Keratinocyte (primary cell): Measurements from ENCODE around the gene GYS1. TPM values are rescaled to one million over a fixed set of nuclear protein-coding genes. Genes with fewer than 3 reads are reported as not detected.
A peak's percentile ranks its signal among the peaks of the same experiment; 100 is the strongest.
"Not testable (repeated sequence)": the region's sequence is repeated elsewhere in the genome, so short reads cannot be mapped to it uniquely, and the experiment has no call there.

Experiments used
- DNase-seq: peaks from one replicate; pipeline ENCODE4 v3.0.0-alpha.2; 2011; ENCODE audit warnings: low read depth, missing footprints, low spot score
- FAIRE-seq: peaks from 2 replicates; lab custom pipeline; 2011; peaks lifted over from hg19 to GRCh38; lab: Jason Lieb, UNC
- H2AFZ ChIP-seq: 2 replicates; pipeline ENCODE4 v1.6.0; 2012; ENCODE audit warnings: low read length, control low read depth, inconsistent platforms; ENCODE audit not compliant: control insufficient read depth
- H3K27ac ChIP-seq: 2 replicates; pipeline ENCODE4 v1.5.1; 2011; ENCODE audit warnings: low read length; ENCODE audit not compliant: control insufficient read depth, insufficient read depth
- H3K27me3 ChIP-seq: 3 replicates; pipeline ENCODE4 v1.6.0; 2011; ENCODE audit warnings: low read length; ENCODE audit not compliant: control insufficient read depth, insufficient read depth; ENCODE audit errors: extremely low read depth
- H3K36me3 ChIP-seq, 2 experiments: 2 replicates in 1 of 2; 3 replicates in 1 of 2; pipeline ENCODE4 v1.5.1; 2011; ENCODE audit warnings: low read length in 2 of 2, mild to moderate bottlenecking in 1 of 2; ENCODE audit not compliant: control insufficient read depth in 2 of 2, insufficient read depth in 2 of 2; ENCODE audit errors: extremely low read depth in 1 of 2
- H3K4me1 ChIP-seq: 3 replicates; pipeline ENCODE4 v1.5.1; 2011; ENCODE audit warnings: low read length; ENCODE audit not compliant: control insufficient read depth, insufficient read depth; ENCODE audit errors: extremely low read depth
- H3K4me2 ChIP-seq: 3 replicates; pipeline ENCODE4 v1.6.0; 2011; ENCODE audit warnings: low read depth, low read length; ENCODE audit not compliant: control insufficient read depth, insufficient read depth; ENCODE audit errors: extremely low read depth
- H3K4me3 ChIP-seq, 3 experiments: fragments of 200-600 bp in 1 of 3; sonication (generic) in 1 of 3; 2 replicates in 2 of 3; 3 replicates in 1 of 3; pipeline ENCODE4 v1.5.1; 2011 to 2016; ENCODE audit warnings: low read length in 3 of 3, mild to moderate bottlenecking in 3 of 3, control low read depth in 2 of 3, inconsistent platforms in 1 of 3, low read depth in 1 of 3, mixed read lengths in 1 of 3, mixed run types in 1 of 3, moderate library complexity in 1 of 3; ENCODE audit not compliant: control insufficient read depth in 2 of 3, insufficient read depth in 2 of 3; ENCODE audit errors: extremely low read depth in 1 of 3
- H3K79me2 ChIP-seq: 2 replicates; pipeline ENCODE4 v1.6.0; 2012; ENCODE audit warnings: low read length; ENCODE audit not compliant: control insufficient read depth, insufficient read depth
- H3K9ac ChIP-seq: 3 replicates; pipeline ENCODE4 v1.6.0; 2011; ENCODE audit warnings: low read length; ENCODE audit not compliant: control insufficient read depth, insufficient read depth; ENCODE audit errors: extremely low read depth
- H3K9me1 ChIP-seq: 3 replicates; pipeline ENCODE4 v1.6.0; 2011; ENCODE audit warnings: low read length; ENCODE audit not compliant: control insufficient read depth, insufficient read depth; ENCODE audit errors: extremely low read depth
- H3K9me3 ChIP-seq: 2 replicates; pipeline ENCODE4 v1.5.1; 2012; ENCODE audit warnings: low read depth, low read length; ENCODE audit not compliant: control insufficient read depth
- H4K20me1 ChIP-seq: 3 replicates; pipeline ENCODE4 v1.6.0; 2011; ENCODE audit warnings: low read length; ENCODE audit not compliant: control insufficient read depth, insufficient read depth; ENCODE audit errors: extremely low read depth
- EZH2 ChIP-seq: IDR thresholded peaks from one replicate; pipeline ENCODE4 v1.6.1; 2012; ENCODE audit warnings: inconsistent platforms, mild to moderate bottlenecking, low read length, moderate library complexity
- dilution Hi-C: fragments of 300-500 bp; cut with MboI; formaldehyde crosslinking; loops from one replicate; pipeline ENCODE4 v1.7.0; 2020; ENCODE audit warnings: low sequenced_read_pairs; ENCODE audit not compliant: extremely low pct_ligation_motif_present
- polyA minus RNA-seq, 3 experiments: library from RNA; depleted of rRNA, polyadenylated mRNA; stranded (reverse); fragments of >200 nt; gene quantifications; 1 replicate in 1 of 3; 2 replicates in 1 of 3; 3 replicates in 1 of 3; pipeline ENCODE4 v1.2.3, GENCODE V29; 2011
- polyA plus RNA-seq, 5 experiments: library from polyadenylated mRNA; depleted of rRNA in 3 of 5; stranded (reverse) in 3 of 5; stranded (forward) in 1 of 5; unstranded in 1 of 5; fragments of >200 nt; gene quantifications; 1 replicate in 1 of 5; 2 replicates in 3 of 5; 3 replicates in 1 of 5; pipeline versions ENCODE4 v1.2.1 to v1.2.3, GENCODE V29; 2011 to 2012; ENCODE audit warnings: missing spikeins in 2 of 5, low read depth in 1 of 5, low replicate concordance in 1 of 5
- TF ChIP-seq, protein P1 (sequence below), 3 experiments: IDR thresholded peaks in 1 of 3; conservative IDR thresholded peaks in 1 of 3; optimal IDR thresholded peaks in 1 of 3; 2 replicates in 2 of 3; 3 replicates in 1 of 3; pipeline versions ENCODE3 to v1.5.1; 2011; ENCODE audit warnings: low read length in 3 of 3, mild to moderate bottlenecking in 3 of 3, moderate library complexity in 2 of 3, control low read depth in 1 of 3, inconsistent platforms in 1 of 3; ENCODE audit not compliant: insufficient read depth in 2 of 3; ENCODE audit errors: extremely low read depth in 1 of 3

GYS1 gene
- polyA plus RNA-seq (46.5 to 61.9 TPM (median 58.6 TPM) in 3 replicates), polyA minus RNA-seq (74.6 to 124 TPM (median 90.1 TPM) in 3 replicates)
- 27.3 TPM for polyA plus RNA-seq (2011; ENCODE audit: low read depth)
- 39.9 and 44.0 TPM in 2 replicates for polyA plus RNA-seq (2011; cell fraction: cytosol; rRNA removed)
- polyA plus RNA-seq (2011; cell fraction: nucleus; rRNA removed), result 130 and 163 TPM in 2 replicates
- polyA plus RNA-seq (2012; ENCODE audit: low replicate concordance), result 17.9 and 57.2 TPM in 2 replicates
- polyA minus RNA-seq (2011; cell fraction: cytosol; rRNA and poly(A)+ RNA removed), result 60.8 TPM
- 75.0 and 94.8 TPM in 2 replicates for polyA minus RNA-seq (2011; cell fraction: nucleus; rRNA and poly(A)+ RNA removed)

DNA sequence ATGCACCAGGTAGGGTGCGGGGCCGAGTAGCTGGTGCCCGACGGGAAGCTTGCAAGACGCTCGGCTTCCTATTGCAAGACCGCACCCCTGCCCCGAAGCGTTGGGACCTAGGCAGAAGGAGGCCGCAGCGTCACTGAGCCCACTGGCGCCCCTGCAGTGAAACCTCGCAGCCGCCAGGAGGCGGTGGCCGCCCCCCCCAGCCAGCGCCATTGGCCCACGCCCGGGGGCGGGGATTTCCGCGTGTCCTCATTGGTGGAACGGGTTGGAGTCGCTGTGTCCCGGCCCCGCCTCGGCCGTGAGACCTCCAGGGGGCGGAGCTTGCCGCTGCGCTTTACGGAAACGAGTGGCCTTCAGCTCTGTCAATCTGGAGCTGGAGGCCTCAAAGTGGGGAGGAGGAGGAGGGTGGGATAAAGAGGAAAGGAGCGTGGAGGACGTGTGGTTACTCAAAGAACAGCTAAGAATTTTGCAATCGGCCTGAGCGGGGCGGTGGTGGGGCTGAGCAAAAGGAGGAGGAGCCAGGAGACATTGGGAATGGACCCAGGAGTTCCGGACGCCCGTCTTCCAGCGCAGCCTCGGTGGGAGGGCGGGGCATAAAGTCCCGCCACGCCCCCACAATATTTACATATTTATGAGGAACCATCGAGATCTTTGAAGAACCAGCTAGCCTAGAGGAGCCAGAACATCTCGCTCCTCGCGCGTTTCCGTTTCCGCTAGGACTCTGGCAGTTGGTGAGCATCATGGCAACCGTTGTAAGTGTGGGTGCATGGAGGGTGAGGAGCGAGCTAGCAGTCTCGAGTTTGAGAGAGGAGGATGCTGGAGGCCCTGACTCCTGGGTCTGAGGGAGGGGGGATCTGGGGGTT, at the start of gene GYS1, which contains the start of gene RUVBL2:
Gene GYS1, minus strand, starts transcription at position 135 of the 860 bp plus-strand sequence. CDS start 197 bp downstream, outside the sequence.
Gene RUVBL2, plus strand, starts transcription at position 713 of the 860 bp plus-strand sequence. Its CDS starts 25 bp downstream, at position 738.
- peak within 1 kb of the TSS; percentile 80 for H2AFZ ChIP-seq
- no peak for TF ChIP-seq EZH2
- TF ChIP-seq, protein P1, sequence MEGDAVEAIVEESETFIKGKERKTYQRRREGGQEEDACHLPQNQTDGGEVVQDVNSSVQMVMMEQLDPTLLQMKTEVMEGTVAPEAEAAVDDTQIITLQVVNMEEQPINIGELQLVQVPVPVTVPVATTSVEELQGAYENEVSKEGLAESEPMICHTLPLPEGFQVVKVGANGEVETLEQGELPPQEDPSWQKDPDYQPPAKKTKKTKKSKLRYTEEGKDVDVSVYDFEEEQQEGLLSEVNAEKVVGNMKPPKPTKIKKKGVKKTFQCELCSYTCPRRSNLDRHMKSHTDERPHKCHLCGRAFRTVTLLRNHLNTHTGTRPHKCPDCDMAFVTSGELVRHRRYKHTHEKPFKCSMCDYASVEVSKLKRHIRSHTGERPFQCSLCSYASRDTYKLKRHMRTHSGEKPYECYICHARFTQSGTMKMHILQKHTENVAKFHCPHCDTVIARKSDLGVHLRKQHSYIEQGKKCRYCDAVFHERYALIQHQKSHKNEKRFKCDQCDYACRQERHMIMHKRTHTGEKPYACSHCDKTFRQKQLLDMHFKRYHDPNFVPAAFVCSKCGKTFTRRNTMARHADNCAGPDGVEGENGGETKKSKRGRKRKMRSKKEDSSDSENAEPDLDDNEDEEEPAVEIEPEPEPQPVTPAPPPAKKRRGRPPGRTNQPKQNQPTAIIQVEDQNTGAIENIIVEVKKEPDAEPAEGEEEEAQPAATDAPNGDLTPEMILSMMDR (optimal IDR thresholded peaks at IDR 0.05 in 1 of 3, IDR thresholded peaks at IDR 0.05 in 1 of 3, conservative IDR thresholded peaks at IDR 0.05 in 1 of 3; ENCODE audit: extremely low read depth in 1 of 3, insufficient read depth in 2 of 3, low read length in 3 of 3), result peak; percentile 80 to 99 (median 82)

DNA sequence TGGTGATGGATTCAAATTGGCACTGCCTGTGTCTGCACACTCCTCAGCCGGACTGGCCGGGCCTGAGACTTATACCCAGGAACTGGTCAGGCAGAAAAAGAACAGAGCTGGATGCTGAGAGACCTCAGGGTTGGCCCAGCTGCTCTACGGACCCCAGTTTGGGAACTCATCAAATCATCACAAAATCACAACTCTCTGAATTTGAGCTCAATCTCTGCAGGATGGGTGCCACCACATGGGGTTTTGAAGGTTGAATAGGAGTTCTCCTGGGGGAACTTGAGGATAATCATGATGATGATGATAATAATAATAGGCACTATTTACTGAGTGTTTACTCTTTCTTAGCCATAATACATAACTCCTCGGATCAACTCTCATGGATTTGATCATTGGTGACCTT, 49.6 kb upstream of the GYS1 start:
- H3K9me3 ChIP-seq, dilution Hi-C loops, H3K4me1 ChIP-seq, DNase-seq, H3K9me1 ChIP-seq, FAIRE-seq, H2AFZ ChIP-seq, H3K36me3 ChIP-seq, H3K9ac ChIP-seq, H3K27me3 ChIP-seq, H3K4me3 ChIP-seq, H4K20me1 ChIP-seq, H3K27ac ChIP-seq, H3K79me2 ChIP-seq, H3K4me2 ChIP-seq: not testable (repeated sequence)

More for the DNA sequence above, at the start of gene GYS1, which contains the start of gene RUVBL2:
- Histone ChIP-seq H4K20me1 (no peaks in the 10 kb centered on the region), H3K4me2 (peak within 1 kb of the TSS; percentile 88), H3K9ac (peak within 1 kb of the TSS; percentile 95), H3K27ac (peak within 1 kb of the TSS; percentile 92), H3K4me3 (peak within 1 kb of the TSS; percentile 76 to 98 (median 95)), H3K36me3 (peaks cover 18 to 22% of the 10 kb centered on the region in 2 experiments), H3K4me1 (peaks cover 15% of the 10 kb centered on the region), H3K9me1 (peaks cover 3% of the 10 kb centered on the region), H3K79me2 (peaks cover 75% of the 10 kb centered on the region), H3K27me3 (no peaks in the 10 kb centered on the region), H3K9me3 (no peaks in the 10 kb centered on the region)
- FAIRE-seq, result peak; percentile 95
- dilution Hi-C loops, result no loop called here
- peak; percentile 96 for DNase-seq
